ENCODE measurements around the gene KIAA0232.

DNA sequence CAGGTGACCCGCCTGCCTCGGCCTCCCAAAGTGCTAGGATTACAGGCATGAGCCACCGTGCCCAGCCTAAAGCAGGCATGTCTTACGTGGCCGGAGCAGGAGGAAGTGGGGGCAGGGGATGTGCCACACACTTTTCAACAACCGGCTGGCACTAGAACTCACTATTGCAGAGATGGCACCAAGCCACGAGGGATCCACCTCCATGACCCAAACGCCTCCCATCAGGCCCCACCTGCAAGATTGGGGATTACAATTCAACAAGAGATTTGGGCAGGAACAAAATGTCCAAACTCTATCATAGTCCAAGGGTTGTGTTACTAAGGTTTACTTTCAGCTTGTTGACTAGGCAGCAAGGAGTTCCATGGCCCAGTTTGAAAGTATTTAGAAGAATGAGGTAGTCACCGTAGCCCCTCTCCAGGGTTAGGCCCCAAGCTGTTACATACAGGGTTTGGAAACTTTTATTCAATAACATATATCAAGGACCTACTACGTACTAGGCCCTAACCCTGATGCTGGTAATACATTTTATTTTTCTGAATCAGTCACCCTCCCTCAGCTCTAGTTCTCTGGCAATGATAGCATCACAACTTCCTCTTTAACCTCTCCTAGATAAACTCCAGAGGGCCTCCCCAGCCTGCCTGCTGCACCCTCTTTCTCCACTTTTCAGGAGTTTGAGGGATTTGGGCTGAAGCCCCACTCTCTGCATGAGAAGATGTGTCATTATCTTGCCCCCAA lies 109.1 kb downstream of the KIAA0232 start:
- TF ChIP-seq, protein P1, sequence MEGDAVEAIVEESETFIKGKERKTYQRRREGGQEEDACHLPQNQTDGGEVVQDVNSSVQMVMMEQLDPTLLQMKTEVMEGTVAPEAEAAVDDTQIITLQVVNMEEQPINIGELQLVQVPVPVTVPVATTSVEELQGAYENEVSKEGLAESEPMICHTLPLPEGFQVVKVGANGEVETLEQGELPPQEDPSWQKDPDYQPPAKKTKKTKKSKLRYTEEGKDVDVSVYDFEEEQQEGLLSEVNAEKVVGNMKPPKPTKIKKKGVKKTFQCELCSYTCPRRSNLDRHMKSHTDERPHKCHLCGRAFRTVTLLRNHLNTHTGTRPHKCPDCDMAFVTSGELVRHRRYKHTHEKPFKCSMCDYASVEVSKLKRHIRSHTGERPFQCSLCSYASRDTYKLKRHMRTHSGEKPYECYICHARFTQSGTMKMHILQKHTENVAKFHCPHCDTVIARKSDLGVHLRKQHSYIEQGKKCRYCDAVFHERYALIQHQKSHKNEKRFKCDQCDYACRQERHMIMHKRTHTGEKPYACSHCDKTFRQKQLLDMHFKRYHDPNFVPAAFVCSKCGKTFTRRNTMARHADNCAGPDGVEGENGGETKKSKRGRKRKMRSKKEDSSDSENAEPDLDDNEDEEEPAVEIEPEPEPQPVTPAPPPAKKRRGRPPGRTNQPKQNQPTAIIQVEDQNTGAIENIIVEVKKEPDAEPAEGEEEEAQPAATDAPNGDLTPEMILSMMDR (IDR thresholded peaks at IDR 0.05; ENCODE audit: low read depth, low read length, poor library complexity, severe bottlenecking) = no peak
- TF ChIP-seq EZH2phosphoT487 (IDR thresholded peaks at IDR 0.05; ENCODE audit: borderline replicate concordance, low read length) = no peak
